MM.1S (cell line): ENCODE results near the gene GATAD2A.

Source experiments
- CTCF ChIP-seq: fragments of 300-600 bp; sonication (generic); IDR thresholded peaks from 2 replicates; pipeline ENCODE4 v1.5.1; 2016; ENCODE audit warnings: antibody characterized with exemption, low read length, mixed read lengths
- EZH2 ChIP-seq: fragments of 300-600 bp; sonication (generic); optimal IDR thresholded peaks from 2 replicates; pipeline ENCODE3; 2017; ENCODE audit warnings: low read depth, mild to moderate bottlenecking, antibody characterized with exemption, low read length, mixed read lengths
- EZH2phosphoT487 ChIP-seq: fragments of 300-600 bp; sonication (generic); IDR thresholded peaks from 2 replicates; pipeline ENCODE4 v1.6.1; 2018; ENCODE audit warnings: antibody characterized with exemption, low read length

GRCh38 chr19:19420570-19421298 is 15.3 kb downstream of the GATAD2A start:
- no peak for TF ChIP-seq CTCF
- no peak for TF ChIP-seq EZH2phosphoT487
- TF ChIP-seq EZH2, result no peak
